CD4-positive, alpha-beta T cell treated with Interleukin-17A for 1 hour (primary cell): ENCODE data around the gene CYP26B1.

ENCODE experiments used
- DNase-seq: peaks from one replicate; pipeline ENCODE4 v3.0.0-alpha.2; 2020

CYP26B1 gene, protein sequence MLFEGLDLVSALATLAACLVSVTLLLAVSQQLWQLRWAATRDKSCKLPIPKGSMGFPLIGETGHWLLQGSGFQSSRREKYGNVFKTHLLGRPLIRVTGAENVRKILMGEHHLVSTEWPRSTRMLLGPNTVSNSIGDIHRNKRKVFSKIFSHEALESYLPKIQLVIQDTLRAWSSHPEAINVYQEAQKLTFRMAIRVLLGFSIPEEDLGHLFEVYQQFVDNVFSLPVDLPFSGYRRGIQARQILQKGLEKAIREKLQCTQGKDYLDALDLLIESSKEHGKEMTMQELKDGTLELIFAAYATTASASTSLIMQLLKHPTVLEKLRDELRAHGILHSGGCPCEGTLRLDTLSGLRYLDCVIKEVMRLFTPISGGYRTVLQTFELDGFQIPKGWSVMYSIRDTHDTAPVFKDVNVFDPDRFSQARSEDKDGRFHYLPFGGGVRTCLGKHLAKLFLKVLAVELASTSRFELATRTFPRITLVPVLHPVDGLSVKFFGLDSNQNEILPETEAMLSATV

DNA sequence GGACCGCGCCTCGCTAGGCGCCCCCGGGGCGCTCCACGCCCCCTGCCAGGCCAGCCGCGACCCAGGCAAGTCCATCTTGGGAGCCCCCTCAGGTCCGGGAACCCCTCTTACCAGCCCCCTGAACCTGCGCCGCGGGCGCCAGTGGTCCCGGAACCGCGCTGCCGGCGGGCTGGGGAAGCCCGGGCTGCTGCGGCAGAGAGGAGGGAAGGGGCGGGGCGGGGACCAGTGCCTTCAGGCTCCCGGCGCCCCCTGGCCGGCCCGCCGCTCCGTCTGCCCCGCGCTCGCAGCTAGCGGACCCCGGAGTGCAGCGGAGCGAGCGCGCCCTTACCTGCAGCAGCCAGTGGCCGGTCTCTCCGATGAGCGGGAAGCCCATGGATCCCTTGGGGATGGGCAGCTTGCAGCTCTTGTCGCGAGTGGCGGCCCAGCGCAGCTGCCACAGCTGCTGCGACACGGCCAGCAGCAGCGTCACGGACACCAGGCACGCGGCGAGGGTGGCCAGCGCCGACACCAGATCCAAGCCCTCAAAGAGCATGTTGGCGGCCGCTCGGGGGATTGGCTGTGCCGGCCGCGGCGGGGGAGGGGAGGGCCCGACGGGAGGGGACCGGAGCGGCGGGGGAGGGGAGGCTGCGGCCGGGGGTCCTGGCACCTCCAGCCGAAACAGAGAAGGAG is at the start of gene CYP26B1:
CYP26B1 (minus strand) TSS at position 560 of the 669 bp plus-strand sequence; CDS start at position 532, 28 bp downstream.
- no peak for DNase-seq

DNA sequence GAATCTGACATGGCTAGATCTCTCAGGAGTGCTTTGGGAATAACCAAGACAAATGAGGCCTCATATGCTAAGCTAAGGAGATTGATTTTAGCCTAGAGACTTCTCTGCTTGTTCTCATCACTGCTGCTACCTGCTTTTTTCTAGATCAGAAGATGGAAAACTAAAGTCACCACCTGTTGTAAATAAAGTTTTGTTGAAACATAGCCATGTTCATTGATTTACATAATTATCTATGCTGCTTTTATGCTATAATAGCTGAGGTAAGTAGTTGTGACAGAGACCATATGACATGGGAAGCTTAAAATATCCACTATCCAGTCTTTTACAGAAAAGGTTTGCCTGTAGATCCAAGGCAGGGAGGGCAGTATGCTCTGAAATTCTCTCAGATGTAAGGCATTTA is 46.1 kb upstream of the CYP26B1 start:
- no peak for DNase-seq

DNA sequence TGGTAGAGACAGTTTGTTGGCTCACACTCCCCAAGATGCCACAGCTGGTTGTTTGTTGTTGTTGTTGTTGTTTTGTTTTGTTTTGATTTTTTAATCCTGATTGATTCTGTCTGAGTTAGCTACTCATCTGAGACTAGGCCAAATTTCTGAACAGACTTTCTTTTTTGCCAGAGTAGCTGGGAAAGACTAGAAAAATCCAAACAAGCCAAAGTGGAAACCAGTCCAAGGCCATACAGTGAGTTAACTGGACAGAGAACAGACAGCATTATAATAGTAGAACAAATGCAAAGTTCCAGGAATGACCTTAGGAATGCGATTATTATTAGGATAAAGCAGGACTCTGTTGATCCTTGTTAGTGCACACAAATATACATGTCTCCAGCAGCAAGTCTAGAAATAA is 43.8 kb upstream of the CYP26B1 start:
- DNase-seq = no peak

DNA sequence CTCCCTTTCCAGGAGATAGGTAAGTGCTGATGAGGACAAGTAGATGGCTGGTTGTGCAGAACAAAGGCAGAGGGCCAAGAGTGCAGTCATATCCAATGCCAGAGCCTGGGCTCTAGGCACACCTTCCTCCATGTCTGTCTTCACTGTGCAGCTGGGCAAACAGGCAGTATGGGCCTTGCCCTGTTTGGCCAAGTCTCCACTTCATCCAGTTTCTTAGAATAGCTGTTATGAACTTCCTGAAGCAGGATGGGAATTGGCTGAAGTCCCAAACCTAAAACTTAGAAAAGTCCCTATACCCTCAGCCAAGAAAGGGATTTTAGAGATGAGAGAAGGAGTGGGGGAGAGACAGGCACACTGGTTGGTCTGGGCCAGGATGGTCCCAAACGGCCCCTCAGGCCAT is 37.5 kb upstream of the CYP26B1 start:
- no peak for DNase-seq

DNA sequence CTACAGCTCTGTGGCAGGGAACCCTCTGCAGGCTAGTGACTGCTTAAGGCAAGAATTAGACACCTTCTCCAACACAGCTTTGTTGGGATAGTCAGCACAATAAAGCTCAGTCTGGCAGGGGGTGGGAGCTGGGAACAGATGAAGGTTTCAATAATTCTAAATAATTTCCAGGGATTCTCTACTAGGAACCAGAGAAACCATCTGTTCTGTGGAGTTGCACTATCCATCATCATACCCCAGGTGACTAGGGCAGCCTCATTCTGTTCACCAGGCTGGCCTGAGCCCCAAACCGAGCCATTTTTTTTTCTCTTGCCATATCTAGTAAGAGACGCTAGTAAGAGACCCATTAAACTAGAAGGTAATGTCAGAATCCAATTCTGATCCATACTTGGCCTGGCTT is 35.8 kb upstream of the CYP26B1 start:
- DNase-seq = no peak

DNA sequence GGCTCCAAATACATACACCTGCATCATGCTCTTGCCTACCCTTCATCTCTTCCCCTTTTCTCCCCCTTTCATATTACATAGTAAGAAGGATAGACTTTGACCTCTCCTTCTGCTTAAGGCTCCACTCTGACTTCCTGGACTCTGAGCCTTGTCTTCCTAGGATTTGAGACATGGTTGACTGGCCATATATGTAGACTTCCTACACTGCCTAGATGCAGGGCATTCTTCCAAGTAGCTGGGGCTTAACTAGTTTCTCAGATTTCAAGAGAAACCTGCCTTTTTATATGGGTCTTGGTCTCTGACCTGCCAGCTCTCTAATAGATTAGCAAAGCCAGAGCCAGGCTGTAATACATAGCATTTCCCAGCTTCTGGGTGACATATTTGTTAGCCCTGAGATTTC is 35.4 kb upstream of the CYP26B1 start:
- DNase-seq = no peak

DNA sequence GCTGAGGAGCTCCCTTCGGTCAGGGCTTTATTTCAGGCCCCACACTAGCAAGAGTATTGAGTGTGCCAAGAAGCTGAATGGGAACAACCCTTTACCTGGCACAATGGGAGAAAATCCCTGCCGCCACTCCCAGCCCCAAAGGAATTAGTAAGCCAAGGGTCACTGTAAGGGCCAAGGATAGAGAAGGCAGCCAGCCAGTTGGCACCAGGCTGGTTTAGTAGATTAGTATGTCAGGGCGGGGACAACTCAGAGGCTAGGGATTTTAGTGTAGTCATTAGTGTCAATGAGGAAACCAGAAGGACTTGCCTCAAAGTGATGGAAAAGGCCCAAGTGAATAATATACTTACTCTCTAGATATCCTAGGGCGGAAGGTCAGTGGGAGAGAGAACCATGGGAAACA is 34.9 kb upstream of the CYP26B1 start:
- no peak for DNase-seq

DNA sequence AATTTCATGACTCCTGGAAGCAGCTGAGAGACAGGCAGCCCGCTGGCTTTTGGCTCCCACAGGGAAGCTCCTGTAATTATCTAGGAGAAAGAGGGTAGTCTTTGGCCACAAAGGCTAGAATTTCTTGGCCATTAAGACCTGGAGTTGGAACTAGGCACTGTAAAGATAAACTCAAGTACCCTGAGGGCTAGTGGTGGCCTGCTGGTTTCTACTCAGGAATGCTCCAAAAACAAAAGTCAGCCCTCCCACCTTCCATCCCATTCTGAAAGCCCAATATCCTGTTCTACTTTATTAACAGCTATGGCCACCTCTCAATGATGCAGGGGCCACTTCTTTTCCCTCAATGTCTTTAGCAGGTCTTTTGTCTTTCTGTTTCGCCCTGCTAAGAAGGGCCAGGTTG is 34.0 kb upstream of the CYP26B1 start:
- no peak for DNase-seq

DNA sequence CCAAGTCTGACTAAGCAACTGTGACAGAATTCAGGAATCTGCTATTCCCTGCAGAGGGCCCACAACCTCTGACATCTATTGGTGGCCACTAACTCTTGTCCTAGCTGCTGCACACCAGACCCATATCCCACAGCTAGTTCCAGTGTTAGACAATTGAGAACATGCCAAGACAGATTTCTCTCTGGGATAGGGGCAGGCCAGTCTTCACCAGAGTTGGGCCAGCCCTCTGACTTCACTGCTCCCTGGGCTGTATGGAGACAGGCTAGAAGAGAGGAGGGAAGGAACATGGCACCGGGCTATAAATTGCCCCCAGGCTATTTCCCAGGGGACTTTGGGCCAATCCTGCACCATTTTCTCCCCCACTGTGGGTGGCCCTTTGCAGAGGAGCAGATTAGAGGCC is 32.7 kb upstream of the CYP26B1 start:
- DNase-seq = no peak

DNA sequence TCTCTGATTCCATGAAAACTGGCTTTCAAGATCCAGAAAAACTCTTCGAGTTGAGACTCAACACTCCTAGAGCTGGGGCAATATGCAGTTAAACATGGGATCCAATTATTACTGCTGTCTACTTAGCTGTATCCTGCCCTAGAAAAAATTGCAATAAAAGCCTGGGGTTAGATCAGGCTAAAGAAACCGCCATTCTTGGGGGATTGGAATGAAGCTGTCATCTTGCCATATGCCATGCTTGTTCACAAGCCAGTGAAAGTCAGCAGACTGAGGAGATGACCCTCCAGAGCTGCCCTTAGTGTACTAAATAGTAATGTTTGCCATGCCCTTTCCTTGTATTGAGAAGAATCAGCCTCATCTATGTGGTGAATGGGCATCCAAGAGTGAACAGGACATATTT is 30.9 kb upstream of the CYP26B1 start:
- DNase-seq = no peak

DNA sequence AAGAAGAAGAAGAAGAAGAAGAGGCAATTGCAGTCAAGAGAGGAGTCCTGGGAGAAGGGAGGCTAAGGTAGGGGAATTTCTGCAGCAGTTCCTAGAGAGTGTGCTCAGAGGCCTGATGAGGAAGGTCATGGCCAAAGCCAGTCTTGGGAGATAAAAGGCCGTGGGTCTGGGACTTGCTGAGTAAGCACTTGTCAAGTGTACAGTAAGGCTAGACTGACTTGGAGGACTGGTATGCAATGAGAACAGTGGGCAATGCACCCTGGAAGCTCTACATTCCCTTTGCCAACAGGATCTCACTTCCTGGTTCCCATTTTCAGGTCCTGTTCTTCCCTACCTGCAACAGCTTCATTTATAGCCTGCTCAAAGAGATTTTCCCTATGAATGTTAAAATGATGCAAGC is 28.6 kb upstream of the CYP26B1 start:
- no peak for DNase-seq

DNA sequence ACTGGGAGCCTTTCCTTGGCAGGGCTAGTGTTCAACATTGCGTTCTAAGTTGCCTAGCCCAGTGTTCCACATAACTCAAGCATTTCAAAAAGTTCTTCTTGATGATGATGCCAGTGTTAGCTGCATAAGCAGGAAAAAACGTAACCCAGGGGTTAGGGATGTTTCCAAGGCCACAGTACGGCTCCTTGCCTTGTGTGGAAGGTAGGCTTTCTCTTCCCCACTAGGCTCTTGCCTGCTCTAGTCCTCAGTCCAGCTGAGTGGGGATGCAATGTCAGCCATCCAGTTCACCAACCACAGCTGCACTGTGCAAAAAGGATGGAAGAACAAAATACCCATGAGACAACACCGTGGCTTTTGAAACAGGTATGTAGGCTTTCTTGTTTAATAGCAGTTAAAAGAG is 28.0 kb upstream of the CYP26B1 start:
- no peak for DNase-seq

DNA sequence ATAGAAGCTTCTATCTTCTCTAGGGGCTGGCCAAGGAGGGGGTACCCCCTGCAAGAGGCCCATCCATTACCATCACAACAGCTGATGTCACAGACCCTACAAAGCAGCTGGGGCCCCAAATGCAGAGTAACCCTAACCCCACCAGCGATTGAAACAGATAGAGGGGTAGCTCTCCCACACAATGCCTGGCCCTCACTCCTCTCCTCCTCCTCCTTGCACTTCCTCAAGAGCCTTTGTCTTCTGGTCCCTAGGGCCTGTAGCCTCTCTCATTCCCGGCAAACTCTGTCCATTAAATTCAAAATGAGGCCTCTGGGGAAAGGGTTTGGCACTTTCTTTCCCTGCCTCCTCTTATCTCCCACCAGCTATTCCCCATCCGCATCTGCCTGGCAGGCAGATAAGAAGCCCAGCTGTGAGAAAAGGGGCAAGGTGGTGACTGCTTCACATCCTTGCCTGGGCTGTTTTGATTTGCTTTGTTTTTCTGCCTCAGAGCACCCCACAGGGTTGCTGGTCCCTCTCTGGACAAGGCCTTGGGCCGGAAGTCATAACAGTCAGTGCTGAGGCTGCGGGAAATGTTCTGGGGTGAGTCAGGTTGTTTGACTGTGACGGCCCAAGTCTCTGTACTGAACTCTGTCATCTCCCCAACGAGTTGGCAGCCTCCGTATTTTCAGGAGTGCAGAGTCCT is 26.1 kb upstream of the CYP26B1 start:
- no peak for DNase-seq

DNA sequence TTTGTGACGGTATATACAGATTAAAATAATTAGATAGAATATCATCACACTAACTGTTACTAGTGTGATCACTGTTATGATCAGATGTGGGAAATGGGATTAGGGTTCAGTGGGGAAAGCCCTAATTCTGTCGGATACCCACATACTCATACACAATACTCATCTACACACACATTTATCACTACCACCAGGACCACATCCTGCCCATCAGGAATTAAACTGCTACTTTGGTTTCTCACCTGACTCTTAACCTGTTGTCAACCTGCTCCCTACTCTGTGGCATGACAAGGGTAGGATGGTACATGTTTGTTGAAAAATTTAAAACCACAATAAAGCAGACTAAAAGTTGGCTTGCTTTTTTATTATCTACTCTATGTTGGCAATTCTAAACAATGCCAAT is 24.8 kb upstream of the CYP26B1 start:
- DNase-seq = no peak

DNA sequence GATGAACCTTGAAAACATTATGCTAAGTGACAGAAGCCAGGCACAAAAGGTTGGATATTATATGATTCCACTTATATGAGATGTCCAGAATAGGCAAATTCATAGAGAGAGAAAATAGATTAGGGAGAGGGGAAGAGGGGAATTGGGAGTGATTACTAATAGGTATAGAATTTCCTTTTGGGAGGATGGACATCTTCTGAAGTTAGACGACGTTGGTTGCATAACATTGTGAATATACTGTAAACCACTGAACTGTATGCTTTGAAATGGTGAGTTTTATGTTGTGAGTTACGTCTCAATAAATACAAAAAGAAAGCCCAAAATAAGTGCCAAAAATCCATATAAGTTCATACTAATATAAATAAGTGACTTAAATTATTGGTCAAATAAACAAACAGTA is 18.6 kb upstream of the CYP26B1 start:
- no peak for DNase-seq

DNA sequence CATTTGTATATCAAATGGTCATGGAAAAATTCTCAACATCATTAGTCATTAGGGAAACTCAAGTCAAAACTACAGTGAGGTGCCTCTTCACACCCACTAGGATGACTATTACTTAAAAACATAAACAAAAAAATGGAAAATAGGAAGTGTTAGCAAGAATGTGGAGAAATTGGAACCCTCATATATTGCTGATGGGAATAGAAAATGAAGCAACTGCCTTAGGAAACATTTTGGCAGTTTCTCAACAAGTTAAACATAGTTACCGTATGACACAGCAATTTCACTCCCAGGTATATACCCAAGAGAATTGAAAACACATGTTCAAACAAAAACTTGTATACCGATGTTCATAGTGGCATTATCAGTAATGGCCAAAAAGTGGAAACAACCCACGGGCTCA is 18.1 kb upstream of the CYP26B1 start:
- DNase-seq = no peak

DNA sequence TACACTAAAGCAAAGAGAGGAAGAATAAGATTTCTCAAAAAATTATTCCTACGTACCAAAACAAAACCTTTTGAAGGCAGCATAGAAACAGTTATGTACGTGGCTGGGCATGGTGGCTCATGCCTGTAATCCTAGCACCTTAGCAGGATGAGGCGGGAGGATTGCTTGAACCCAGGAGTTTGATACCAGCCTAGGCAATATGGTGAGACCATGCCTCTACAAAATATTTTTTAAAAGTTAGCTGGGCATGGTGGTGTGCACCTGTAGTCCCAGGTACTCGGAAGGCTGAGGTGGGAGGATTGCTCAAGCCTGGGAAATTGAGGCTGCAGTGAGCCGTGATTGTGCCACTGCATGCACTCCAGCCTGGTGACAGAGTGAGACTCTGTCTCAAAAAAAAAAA is 14.9 kb upstream of the CYP26B1 start:
- DNase-seq = no peak

DNA sequence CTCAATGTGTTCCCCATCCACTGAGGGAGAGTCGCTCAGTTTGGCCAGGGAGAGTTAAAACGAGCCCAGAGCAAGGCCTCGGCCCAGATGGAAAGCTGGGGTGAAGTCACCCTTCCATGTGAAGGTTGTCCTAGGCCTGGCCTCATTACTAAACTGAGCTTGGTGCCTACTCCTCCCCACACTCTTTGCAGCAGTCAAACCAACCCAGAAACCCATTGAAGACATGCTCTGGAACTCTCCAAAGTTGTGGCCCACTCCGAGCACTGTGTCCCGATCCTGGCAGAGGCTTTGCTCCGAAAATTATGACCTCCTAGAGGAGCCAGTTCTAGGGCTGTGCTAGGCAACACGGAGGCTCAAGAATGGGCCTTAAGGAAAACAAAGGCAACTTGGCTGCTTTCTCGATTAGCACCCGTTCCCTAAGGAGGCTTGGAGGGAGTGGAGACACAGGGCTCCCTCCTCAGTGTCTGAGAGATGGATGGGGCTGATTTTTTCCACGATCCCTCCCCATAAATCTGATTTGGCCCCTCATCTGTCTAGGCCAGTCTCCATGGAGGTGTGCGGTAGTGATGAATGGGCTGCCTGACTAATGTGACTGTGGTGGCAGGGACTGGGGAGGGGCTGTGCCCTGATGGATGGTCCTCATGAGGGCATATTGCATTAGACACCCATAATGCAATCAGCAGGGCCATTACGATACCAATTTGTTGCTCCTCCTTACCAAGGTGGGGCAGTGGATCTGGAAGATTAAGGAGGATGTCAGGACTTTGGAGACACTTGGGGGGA is 11.7 kb upstream of the CYP26B1 start:
- DNase-seq = no peak

DNA sequence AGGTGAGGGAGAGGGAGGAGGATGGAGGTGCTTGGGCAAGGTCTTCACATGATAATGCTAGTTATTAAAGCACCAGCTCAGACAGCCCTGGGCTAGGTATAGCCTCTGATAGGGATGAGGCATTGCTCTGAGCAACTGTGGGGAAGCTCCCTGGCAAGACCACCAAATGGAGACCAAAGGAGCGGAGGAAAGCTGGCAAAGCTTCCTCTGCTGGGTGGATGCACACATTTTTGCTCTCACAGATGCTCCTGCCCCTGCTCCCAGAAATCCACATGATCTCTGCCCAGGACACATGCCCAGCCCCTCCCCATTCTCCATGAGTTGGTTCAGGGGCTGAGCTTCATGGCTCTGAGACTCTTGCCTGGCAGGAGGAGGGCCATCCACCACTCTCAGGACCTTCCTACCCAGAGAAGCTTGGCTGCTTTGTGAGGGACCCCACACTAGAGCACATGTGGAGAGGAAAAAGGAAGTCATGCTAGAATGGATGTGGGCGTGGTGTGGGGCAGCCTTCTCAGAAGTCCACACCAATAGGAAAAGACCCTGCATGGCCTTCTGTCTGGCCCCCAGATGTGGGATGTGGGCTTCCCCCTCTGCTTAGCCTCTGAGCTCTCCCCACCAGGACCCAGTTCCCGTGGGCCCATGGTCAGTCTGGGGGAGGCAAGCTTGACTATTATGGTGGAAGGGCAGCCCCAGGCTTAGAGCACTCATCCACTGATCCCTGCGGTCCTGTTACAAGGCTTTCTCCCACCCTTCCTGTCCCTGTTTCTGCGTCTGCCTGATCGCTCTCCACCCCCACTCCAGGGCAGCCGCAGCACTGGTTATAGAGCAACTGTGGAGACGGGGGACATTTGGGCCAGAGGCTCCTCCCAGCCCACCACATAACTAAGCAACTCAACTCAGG is 10.5 kb upstream of the CYP26B1 start:
- no peak for DNase-seq

DNA sequence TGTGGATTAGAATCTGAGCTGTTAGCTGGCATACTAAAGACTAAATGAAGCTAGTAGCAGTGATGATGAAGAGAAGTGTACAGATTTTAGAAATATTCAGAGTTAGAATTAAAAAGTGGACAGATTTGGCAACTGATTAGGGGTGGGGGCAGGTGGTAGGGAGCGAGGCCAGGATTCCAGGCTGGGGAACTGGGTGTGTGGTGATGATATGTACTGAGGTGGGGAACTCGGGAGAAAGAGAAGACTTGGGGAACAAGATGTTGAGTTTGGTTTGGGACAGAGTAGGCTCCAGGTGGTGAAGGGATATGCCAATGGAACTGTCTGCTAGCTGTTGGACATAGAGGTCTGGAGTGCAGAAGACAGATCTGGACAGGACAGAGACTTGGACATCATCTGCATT is 9.2 kb upstream of the CYP26B1 start:
- DNase-seq = no peak

DNA sequence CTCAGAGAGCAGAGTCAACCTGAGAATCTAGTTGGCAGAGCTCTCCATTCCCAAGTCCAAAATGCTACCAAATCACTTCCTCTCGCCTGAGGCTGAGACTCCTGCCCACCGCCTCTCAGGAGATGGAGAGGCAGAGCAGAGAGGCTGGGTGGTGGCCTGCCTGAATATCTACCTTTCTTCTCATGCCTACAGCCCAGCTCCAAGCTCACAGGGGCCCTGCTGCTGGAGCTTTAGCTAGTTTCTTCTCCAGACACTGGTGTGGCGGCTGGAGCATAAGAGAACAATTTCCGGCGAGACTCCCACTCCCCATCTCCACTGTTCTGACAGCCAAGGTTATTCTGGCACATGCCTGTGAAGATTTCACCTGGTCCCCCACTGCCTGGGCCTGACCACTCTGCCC is 8.1 kb upstream of the CYP26B1 start:
- no peak for DNase-seq

DNA sequence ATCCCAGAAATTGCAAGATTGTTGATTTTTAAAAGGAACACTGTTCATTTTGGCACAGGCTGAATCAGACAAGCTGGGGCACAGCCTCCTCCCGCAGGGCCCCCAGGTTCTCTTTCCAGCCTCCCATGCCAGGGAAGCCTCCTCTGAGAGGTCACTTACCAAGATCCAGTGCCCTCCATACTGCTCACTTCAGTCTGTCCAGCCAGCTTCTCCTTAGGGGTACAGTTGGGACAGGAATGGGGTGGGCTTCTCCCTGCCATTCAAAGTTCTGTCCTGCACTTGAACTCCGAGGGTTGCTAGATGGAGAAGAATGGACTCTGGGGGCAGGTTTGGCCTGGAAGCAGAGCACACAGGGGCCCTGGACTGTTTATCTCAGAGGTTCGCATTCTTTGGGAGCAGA is 7.5 kb upstream of the CYP26B1 start:
- DNase-seq = no peak
